Stomach smooth muscle (tissue), 2 donors: Measurements from ENCODE around the gene ARHGEF28.

ENCODE experiments used
- H3K27ac ChIP-seq: one replicate; pipeline ENCODE4 v1.7.0; 2013; ENCODE audit warnings: mild to moderate bottlenecking, low read length, inconsistent platforms
- H3K27me3 ChIP-seq, 2 donors: one replicate each; pipeline ENCODE4 v1.7.0; 2013; ENCODE audit warnings: low read length in 2 of 2; ENCODE audit not compliant: insufficient read depth in 2 of 2, control insufficient read depth in 1 of 2
- H3K36me3 ChIP-seq, 2 donors: one replicate each; pipeline ENCODE4 v1.7.0; 2013; ENCODE audit warnings: low read length in 2 of 2; ENCODE audit not compliant: control insufficient read depth in 2 of 2, insufficient read depth in 2 of 2
- H3K4me1 ChIP-seq: one replicate; pipeline ENCODE4 v1.7.0; 2013; ENCODE audit warnings: low read length; ENCODE audit not compliant: control insufficient read depth, insufficient read depth
- H3K4me3 ChIP-seq, 2 donors: one replicate each; pipeline ENCODE4 v1.7.0; 2013; ENCODE audit warnings: low read length in 2 of 2
- H3K9ac ChIP-seq, 2 donors: one replicate each; pipeline ENCODE4 v1.7.0; 2013; ENCODE audit warnings: low read length in 2 of 2, mild to moderate bottlenecking in 1 of 2
- H3K9me3 ChIP-seq, 2 donors: one replicate each; pipeline ENCODE4 v1.7.0; 2013; ENCODE audit warnings: low read length in 2 of 2; ENCODE audit not compliant: control insufficient read depth in 2 of 2
- donor health status: healthy.
- donor health status: Pancreatic carcinoma.

ARHGEF28 gene

GRCh38 chr5:73674669-73675004 lies 48.6 kb downstream of the ARHGEF28 start:
- no peak overlapping the region for H3K4me3 ChIP-seq
- H3K4me1 ChIP-seq = no peaks in the 10 kb centered on the region
- H3K9me3 ChIP-seq = no peaks in the 10 kb centered on the region
- H3K36me3 ChIP-seq = no peaks in the 10 kb centered on the region
- no peak overlapping the region for H3K9ac ChIP-seq
- no peak overlapping the region for H3K27ac ChIP-seq
- no peaks in the 10 kb centered on the region for H3K27me3 ChIP-seq

- H3K9me3 ChIP-seq = no peaks in the 10 kb centered on the region
- H3K9ac ChIP-seq = no peak overlapping the region
- H3K4me1 ChIP-seq = no peaks in the 10 kb centered on the region
- H3K36me3 ChIP-seq = no peaks in the 10 kb centered on the region
- no peak overlapping the region for H3K4me3 ChIP-seq
- no peak overlapping the region for H3K27ac ChIP-seq
- H3K27me3 ChIP-seq = no peaks in the 10 kb centered on the region
Observed at GRCh38 chr5:73678322-73678740, 52.3 kb downstream of the ARHGEF28 start.

DNA sequence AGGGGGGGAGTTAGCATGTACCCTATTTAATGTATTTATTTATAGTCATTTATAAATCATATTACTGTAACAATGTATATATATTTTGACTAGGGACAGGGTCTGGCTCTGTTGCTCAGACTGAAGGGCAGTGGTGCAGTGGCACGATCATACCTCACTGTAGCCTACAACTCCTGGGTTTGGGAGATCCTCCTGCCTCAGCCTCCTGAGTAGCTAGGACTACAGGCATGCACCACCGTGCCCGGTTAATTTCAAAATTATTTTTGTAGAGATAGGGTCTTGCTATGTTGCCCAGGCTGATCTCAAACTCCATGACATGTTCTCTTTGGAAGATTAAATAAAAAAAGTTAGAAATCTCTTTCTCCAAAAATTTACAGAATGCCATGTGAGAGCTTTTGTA lies 52.8 kb downstream of the ARHGEF28 start:
- Histone ChIP-seq H3K9ac (no peak overlapping the region), H3K27ac (no peak overlapping the region), H3K4me1 (no peaks in the 10 kb centered on the region), H3K4me3 (no peak overlapping the region), H3K36me3 (no peaks in the 10 kb centered on the region), H3K9me3 (no peaks in the 10 kb centered on the region), H3K27me3 (no peaks in the 10 kb centered on the region)

DNA sequence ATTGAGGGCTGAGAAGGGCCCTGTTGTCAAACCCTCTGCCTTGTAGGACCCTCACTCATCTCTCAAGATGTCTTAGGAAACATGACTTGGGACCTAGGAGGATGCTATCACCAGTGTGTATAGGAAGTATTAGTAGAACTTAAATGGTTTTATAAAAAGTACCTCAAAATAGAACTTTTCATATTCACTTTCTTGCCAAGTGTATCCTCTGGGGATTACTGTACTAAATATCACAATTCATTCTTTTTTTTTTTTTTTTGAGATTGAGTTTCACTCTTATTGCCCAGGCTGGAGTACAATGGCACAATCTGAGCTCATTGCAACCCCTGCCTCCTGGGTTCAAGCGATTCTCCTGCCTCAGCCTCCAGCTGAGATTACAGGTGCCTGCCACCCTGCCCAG lies 56.2 kb downstream of the ARHGEF28 start:
- Histone ChIP-seq H3K27ac (no peak overlapping the region), H3K27me3 (no peaks in the 10 kb centered on the region), H3K9me3 (no peaks in the 10 kb centered on the region), H3K4me3 (no peak overlapping the region), H3K9ac (no peak overlapping the region), H3K36me3 (no peaks in the 10 kb centered on the region), H3K4me1 (no peaks in the 10 kb centered on the region)

- Histone ChIP-seq H3K27me3 (no peaks in the 10 kb centered on the region), H3K4me3 (no peak overlapping the region), H3K9me3 (no peaks in the 10 kb centered on the region), H3K4me1 (no peaks in the 10 kb centered on the region), H3K36me3 (no peaks in the 10 kb centered on the region), H3K27ac (no peak overlapping the region), H3K9ac (no peak overlapping the region)
Observed at GRCh38 chr5:73684691-73685090, 58.7 kb downstream of the ARHGEF28 start.

DNA sequence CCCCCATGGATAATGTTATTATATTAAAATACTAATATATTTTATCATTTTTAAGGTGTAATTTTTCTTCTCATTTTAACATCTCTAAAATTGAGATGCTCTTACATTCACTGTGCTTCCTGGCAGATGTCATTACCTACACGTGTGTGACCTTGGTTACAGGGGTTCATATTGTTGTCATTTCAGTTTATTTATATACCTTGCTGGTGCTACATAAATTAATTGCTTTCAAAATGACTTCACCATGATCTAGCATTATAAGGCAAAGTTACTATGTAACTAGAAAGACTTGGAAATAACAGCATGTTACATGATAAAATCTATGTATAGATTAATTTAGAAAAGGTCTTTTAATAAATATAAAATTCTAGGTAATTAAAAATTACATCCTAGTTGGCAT lies 60.9 kb downstream of the ARHGEF28 start:
- H3K27ac ChIP-seq = no peak overlapping the region
- no peak overlapping the region for H3K9ac ChIP-seq
- H3K27me3 ChIP-seq = no peaks in the 10 kb centered on the region
- no peaks in the 10 kb centered on the region for H3K4me1 ChIP-seq
- H3K9me3 ChIP-seq = no peaks in the 10 kb centered on the region
- no peaks in the 10 kb centered on the region for H3K36me3 ChIP-seq
- H3K4me3 ChIP-seq = no peak overlapping the region

DNA sequence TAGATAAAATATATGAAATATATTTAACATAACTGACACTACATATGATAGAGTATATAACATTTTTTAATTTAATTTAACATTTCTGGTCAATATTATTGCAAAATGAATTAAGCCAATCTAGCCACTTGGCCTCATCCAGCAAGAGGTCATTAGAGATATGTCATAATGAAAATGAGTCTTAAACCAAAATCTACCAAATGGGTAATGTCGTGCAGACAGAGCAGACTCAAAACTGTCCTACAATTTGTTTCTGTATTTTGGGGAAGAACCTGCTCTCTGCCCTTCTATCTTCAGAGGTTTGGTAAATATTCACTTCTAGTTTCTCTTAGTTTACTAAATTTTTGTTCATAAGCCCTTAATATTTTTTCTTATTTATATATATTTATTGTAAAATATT lies 61.4 kb downstream of the ARHGEF28 start:
- no peaks in the 10 kb centered on the region for H3K4me1 ChIP-seq
- H3K9me3 ChIP-seq = no peaks in the 10 kb centered on the region
- no peak overlapping the region for H3K9ac ChIP-seq
- no peaks in the 10 kb centered on the region for H3K27me3 ChIP-seq
- H3K36me3 ChIP-seq = no peaks in the 10 kb centered on the region
- no peak overlapping the region for H3K4me3 ChIP-seq
- no peak overlapping the region for H3K27ac ChIP-seq

DNA sequence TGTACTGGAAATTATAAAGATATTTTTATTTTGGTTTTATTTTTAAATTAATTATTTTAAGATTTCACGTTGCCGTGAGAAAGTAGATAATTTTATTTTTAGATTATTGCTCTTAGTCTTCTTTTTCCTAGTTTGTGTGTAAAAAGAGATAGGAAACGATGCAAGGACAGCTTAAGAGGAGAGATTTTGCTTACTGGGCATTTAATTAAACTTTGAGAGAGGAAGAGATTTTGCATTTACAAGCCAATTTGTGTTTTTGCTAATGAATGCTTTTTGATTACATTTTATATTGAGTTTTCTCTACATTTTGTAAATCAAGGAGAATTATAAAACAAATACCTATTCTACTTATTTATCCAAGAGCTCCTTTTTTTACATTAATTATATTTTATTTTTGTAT lies 64.0 kb downstream of the ARHGEF28 start:
- Histone ChIP-seq H3K9me3 (no peaks in the 10 kb centered on the region), H3K36me3 (no peaks in the 10 kb centered on the region), H3K27ac (no peak overlapping the region), H3K4me1 (peaks cover 3% of the 10 kb centered on the region), H3K27me3 (no peaks in the 10 kb centered on the region), H3K9ac (no peak overlapping the region), H3K4me3 (no peak overlapping the region)

DNA sequence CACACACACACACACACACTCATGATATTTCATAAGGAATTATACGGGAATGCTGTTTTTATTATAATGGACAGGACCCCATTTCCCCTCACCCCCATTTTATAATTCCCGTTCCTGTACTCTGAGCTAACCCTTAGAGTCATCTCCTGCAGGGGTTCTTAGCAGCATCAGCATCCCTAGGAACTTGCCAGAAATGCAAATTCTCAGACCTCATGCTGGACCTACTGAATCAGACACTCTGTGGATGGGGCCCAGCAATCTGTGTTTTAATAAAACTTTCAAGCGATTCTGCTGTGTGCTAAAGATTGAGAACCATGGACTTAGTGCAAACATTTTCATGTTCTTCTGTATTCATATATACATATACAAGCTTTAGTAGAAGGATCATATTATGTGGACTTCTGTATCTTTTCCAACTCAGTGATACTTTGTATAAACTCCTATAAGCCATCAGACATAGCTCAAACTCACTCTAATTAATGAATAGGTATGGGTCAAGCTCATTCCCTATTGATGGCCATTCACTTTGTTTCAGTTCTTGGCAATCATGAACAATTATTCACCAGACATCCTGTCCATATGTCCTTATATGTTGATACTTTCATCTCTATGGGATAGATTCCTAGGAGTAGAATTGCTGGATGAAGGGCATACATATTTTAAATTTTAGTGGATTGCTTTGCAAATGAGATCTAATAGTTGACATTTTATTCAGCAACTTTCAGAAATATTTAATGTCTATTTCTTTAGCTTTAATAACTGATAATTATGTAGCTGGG lies 65.5 kb downstream of the ARHGEF28 start:
- Histone ChIP-seq H3K4me1 (peaks cover 3% of the 10 kb centered on the region), H3K27me3 (no peaks in the 10 kb centered on the region), H3K4me3 (no peak overlapping the region), H3K27ac (no peak overlapping the region), H3K9me3 (no peaks in the 10 kb centered on the region), H3K9ac (no peak overlapping the region), H3K36me3 (no peaks in the 10 kb centered on the region)

DNA sequence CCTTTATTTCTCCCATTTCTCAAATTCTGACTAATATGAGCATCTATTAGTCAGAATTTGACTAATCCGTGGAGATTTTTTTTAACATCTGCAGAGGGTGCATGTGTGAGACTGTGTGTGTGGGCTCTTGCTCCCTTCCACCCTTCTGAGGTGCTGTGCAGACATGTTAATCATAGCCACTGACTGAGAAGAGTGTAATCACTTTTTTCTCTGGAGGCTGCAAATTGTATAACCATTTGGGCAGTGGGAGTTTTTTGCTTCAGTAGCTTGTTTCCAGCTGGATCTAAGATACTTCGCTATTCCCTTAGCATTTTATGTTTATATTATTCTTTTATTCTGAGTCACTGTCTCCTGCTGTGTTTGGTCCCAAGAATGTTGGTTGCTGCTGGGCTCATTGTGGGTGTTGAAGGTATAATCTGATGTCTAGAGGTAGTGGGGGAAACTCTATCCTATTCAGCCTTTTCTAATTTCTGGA lies 66.2 kb downstream of the ARHGEF28 start:
- no peak overlapping the region for H3K4me3 ChIP-seq

DNA sequence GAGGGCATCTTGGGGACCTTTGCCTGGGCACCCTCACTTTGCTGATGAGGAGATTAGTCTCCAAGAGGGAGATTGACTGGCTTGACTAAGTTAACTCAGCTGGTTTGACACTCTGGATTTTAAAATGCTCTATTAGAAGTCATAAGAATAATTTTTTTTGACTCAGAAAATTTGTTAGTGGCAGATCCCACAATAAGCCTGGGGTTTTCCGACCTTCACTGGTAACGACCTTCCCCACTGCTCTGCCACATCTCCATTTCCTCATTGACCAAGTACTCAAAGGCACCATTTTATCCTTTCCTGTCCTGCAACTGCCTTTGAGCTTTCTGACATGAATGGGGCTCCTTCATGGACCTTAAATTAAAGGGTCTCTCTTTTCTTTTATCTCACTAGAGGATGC lies 67.0 kb downstream of the ARHGEF28 start:
- Histone ChIP-seq H3K9me3 (no peaks in the 10 kb centered on the region), H3K27ac (no peak overlapping the region)

More for the DNA sequence above, 66.2 kb downstream of the ARHGEF28 start:
- no peaks in the 10 kb centered on the region for H3K36me3 ChIP-seq
- peaks cover 3% of the 10 kb centered on the region for H3K4me1 ChIP-seq
- H3K27me3 ChIP-seq = no peaks in the 10 kb centered on the region
- H3K9ac ChIP-seq = no peak overlapping the region
- no peaks in the 10 kb centered on the region for H3K9me3 ChIP-seq
- H3K27ac ChIP-seq = no peak overlapping the region

More for the DNA sequence above, 67.0 kb downstream of the ARHGEF28 start:
- Histone ChIP-seq H3K36me3 (no peaks in the 10 kb centered on the region), H3K9ac (no peak overlapping the region), H3K27me3 (no peaks in the 10 kb centered on the region), H3K4me3 (no peak overlapping the region), H3K4me1 (peaks cover 3% of the 10 kb centered on the region)
